Measurements from ENCODE around the gene MARCHF9.

The MARCHF9 gene

GRCh38 chr12:57765003-57765697 lies 10.2 kb downstream of the MARCHF9 start:
- peak overlapping the region in 2 of 3 experiments; percentile 43 to 61 for H3K4me3 Mint-ChIP-seq
- H3K27ac Mint-ChIP-seq, result no peak overlapping the region
- no peaks in the 10 kb centered on the region for H3K9me3 Mint-ChIP-seq
- H3K36me3 Mint-ChIP-seq (ENCODE audit: low read depth), result peaks cover 17% of the 10 kb centered on the region
- H3K4me1 Mint-ChIP-seq, result peaks cover 14% of the 10 kb centered on the region
- TF ChIP-seq, protein P1, sequence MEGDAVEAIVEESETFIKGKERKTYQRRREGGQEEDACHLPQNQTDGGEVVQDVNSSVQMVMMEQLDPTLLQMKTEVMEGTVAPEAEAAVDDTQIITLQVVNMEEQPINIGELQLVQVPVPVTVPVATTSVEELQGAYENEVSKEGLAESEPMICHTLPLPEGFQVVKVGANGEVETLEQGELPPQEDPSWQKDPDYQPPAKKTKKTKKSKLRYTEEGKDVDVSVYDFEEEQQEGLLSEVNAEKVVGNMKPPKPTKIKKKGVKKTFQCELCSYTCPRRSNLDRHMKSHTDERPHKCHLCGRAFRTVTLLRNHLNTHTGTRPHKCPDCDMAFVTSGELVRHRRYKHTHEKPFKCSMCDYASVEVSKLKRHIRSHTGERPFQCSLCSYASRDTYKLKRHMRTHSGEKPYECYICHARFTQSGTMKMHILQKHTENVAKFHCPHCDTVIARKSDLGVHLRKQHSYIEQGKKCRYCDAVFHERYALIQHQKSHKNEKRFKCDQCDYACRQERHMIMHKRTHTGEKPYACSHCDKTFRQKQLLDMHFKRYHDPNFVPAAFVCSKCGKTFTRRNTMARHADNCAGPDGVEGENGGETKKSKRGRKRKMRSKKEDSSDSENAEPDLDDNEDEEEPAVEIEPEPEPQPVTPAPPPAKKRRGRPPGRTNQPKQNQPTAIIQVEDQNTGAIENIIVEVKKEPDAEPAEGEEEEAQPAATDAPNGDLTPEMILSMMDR (IDR thresholded peaks at IDR 0.05; ENCODE audit: unreplicated experiment in 3 of 3), result peak in 1 of 3 experiments; percentile 28
- H3K27me3 Mint-ChIP-seq (ENCODE audit: low read depth), result peaks cover 92% of the 10 kb centered on the region

- no peaks in the 10 kb centered on the region for H3K9me3 Mint-ChIP-seq
- TF ChIP-seq, protein P1 (IDR thresholded peaks at IDR 0.05; ENCODE audit: unreplicated experiment in 3 of 3), result no peak
- no peak overlapping the region for H3K27ac Mint-ChIP-seq
- H3K27me3 Mint-ChIP-seq (ENCODE audit: low read depth), result peaks cover 87% of the 10 kb centered on the region
- peaks cover 19% of the 10 kb centered on the region for H3K4me1 Mint-ChIP-seq
- H3K36me3 Mint-ChIP-seq (ENCODE audit: low read depth), result peaks cover 21% of the 10 kb centered on the region
- H3K4me3 Mint-ChIP-seq, result peak overlapping the region; percentile 39 to 74 (median 61)
These were observed 11.0 kb downstream of the MARCHF9 start for GRCh38 chr12:57765698-57766463.

- TF ChIP-seq, protein P1 (IDR thresholded peaks at IDR 0.05; ENCODE audit: unreplicated experiment in 3 of 3), result no peak
- Mint-ChIP-seq H3K9me3 (no peaks in the 10 kb centered on the region), H3K36me3 (ENCODE audit: low read depth) (peaks cover 21% of the 10 kb centered on the region), H3K4me1 (peaks cover 23% of the 10 kb centered on the region), H3K27ac (no peak within 1 kb of the TSS), H3K27me3 (ENCODE audit: low read depth) (peaks cover 79% of the 10 kb centered on the region), H3K4me3 (peak within 1 kb of the TSS; percentile 39 to 74 (median 51))
These were observed 11.8 kb downstream of the MARCHF9 start, which contains the start of gene CYP27B1 for GRCh38 chr12:57766464-57767304. Gene CYP27B1, minus strand, starts transcription at chr12:57767078. Its CDS starts 37 bp downstream, at chr12:57767041.

- peak overlapping the region in 1 of 3 experiments; percentile 74 for H3K4me3 Mint-ChIP-seq
- H3K4me1 Mint-ChIP-seq, result peaks cover 26% of the 10 kb centered on the region
- TF ChIP-seq, protein P1 (IDR thresholded peaks at IDR 0.05; ENCODE audit: unreplicated experiment in 3 of 3), result no peak
- H3K36me3 Mint-ChIP-seq (ENCODE audit: low read depth), result peaks cover 21% of the 10 kb centered on the region
- H3K9me3 Mint-ChIP-seq, result no peaks in the 10 kb centered on the region
- peaks cover 73% of the 10 kb centered on the region for H3K27me3 Mint-ChIP-seq (ENCODE audit: low read depth)
- no peak overlapping the region for H3K27ac Mint-ChIP-seq
These were observed 12.4 kb downstream of the MARCHF9 start for GRCh38 chr12:57767305-57767698.

GRCh38 chr12:57767876-57768275 lies 13.0 kb downstream of the MARCHF9 start:
- TF ChIP-seq, protein P1 (IDR thresholded peaks at IDR 0.05; ENCODE audit: unreplicated experiment in 3 of 3), result no peak
- Mint-ChIP-seq H3K4me3 (no peak overlapping the region), H3K36me3 (ENCODE audit: low read depth) (peaks cover 21% of the 10 kb centered on the region), H3K9me3 (no peaks in the 10 kb centered on the region), H3K4me1 (peaks cover 28% of the 10 kb centered on the region), H3K27me3 (ENCODE audit: low read depth) (peaks cover 67% of the 10 kb centered on the region), H3K27ac (no peak overlapping the region)
